ENCODE results near the gene PLEKHH1.

PLEKHH1 gene

GRCh38 chr14:67555518-67556090 lies 22.5 kb downstream of the PLEKHH1 start:
- Mint-ChIP-seq H3K4me3 (no peak overlapping the region), H3K27ac (no peak overlapping the region), H3K36me3 (ENCODE audit: low read depth) (peaks cover 52% of the 10 kb centered on the region), H3K9me3 (no peaks in the 10 kb centered on the region), H3K27me3 (ENCODE audit: low read depth, poor library complexity) (no peaks in the 10 kb centered on the region), H3K4me1 (no peaks in the 10 kb centered on the region)
- DNase-seq: no peak
- TF ChIP-seq CTCF (IDR thresholded peaks at IDR 0.05): no peak

GRCh38 chr14:67556671-67557070 lies 23.6 kb downstream of the PLEKHH1 start:
- no peak for TF ChIP-seq CTCF (IDR thresholded peaks at IDR 0.05)
- Mint-ChIP-seq H3K4me1 (no peaks in the 10 kb centered on the region), H3K27me3 (ENCODE audit: low read depth, poor library complexity) (no peaks in the 10 kb centered on the region), H3K9me3 (no peaks in the 10 kb centered on the region), H3K36me3 (ENCODE audit: low read depth) (peaks cover 47% of the 10 kb centered on the region), H3K4me3 (no peak overlapping the region), H3K27ac (no peak overlapping the region)
- no peak for DNase-seq

GRCh38 chr14:67557118-67557517 lies 24.0 kb downstream of the PLEKHH1 start:
- H3K27me3 Mint-ChIP-seq (ENCODE audit: low read depth, poor library complexity): no peaks in the 10 kb centered on the region
- H3K36me3 Mint-ChIP-seq (ENCODE audit: low read depth): peaks cover 44% of the 10 kb centered on the region
- no peak for TF ChIP-seq CTCF (IDR thresholded peaks at IDR 0.05)
- H3K9me3 Mint-ChIP-seq: no peaks in the 10 kb centered on the region
- DNase-seq: no peak
- H3K27ac Mint-ChIP-seq: no peak overlapping the region
- no peak overlapping the region for H3K4me3 Mint-ChIP-seq
- H3K4me1 Mint-ChIP-seq: no peaks in the 10 kb centered on the region

- no peak for DNase-seq
- no peak for TF ChIP-seq CTCF (IDR thresholded peaks at IDR 0.05)
- no peak overlapping the region for H3K4me3 Mint-ChIP-seq
- H3K9me3 Mint-ChIP-seq: no peaks in the 10 kb centered on the region
- H3K4me1 Mint-ChIP-seq: no peaks in the 10 kb centered on the region
- peaks cover 43% of the 10 kb centered on the region for H3K36me3 Mint-ChIP-seq (ENCODE audit: low read depth)
- no peaks in the 10 kb centered on the region for H3K27me3 Mint-ChIP-seq (ENCODE audit: low read depth, poor library complexity)
- H3K27ac Mint-ChIP-seq: no peak overlapping the region
Measured at GRCh38 chr14:67557656-67558055, 24.6 kb downstream of the PLEKHH1 start.

GRCh38 chr14:67559639-67560038 lies 26.5 kb downstream of the PLEKHH1 start:
- peaks cover 47% of the 10 kb centered on the region for H3K36me3 Mint-ChIP-seq (ENCODE audit: low read depth)
- no peak overlapping the region for H3K4me3 Mint-ChIP-seq
- DNase-seq: no peak
- TF ChIP-seq CTCF (IDR thresholded peaks at IDR 0.05): no peak
- no peaks in the 10 kb centered on the region for H3K27me3 Mint-ChIP-seq (ENCODE audit: low read depth, poor library complexity)
- no peaks in the 10 kb centered on the region for H3K4me1 Mint-ChIP-seq
- no peaks in the 10 kb centered on the region for H3K9me3 Mint-ChIP-seq
- peak overlapping the region; percentile 19 for H3K27ac Mint-ChIP-seq

- no peak for DNase-seq
- no peak overlapping the region for H3K4me3 Mint-ChIP-seq
Measured at GRCh38 chr14:67562025-67562775, 29.1 kb downstream of the PLEKHH1 start.

More at GRCh38 chr14:67562025-67562775, 29.1 kb downstream of the PLEKHH1 start:
- Mint-ChIP-seq H3K4me1 (peaks cover 8% of the 10 kb centered on the region), H3K27me3 (ENCODE audit: low read depth, poor library complexity) (peaks cover 4% of the 10 kb centered on the region), H3K36me3 (ENCODE audit: low read depth) (peaks cover 37% of the 10 kb centered on the region), H3K9me3 (no peaks in the 10 kb centered on the region), H3K27ac (no peak overlapping the region)
- TF ChIP-seq CTCF (IDR thresholded peaks at IDR 0.05): no peak

Data from nephron progenitor cell (in vitro differentiated cells).